HG03066 (cell line): ENCODE data around the gene FETUB.
"Not testable (repeated sequence)": the region's sequence is repeated elsewhere in the genome, so short reads cannot be mapped to it uniquely, and the experiment has no call there.

Experiments used
- ATAC-seq: cut with Tn5 transposase; IDR thresholded peaks from one replicate; pipeline ENCODE4 v1.9.1; 2021; ENCODE audit warnings: low read depth; ENCODE audit not compliant: unreplicated experiment

Gene FETUB

DNA sequence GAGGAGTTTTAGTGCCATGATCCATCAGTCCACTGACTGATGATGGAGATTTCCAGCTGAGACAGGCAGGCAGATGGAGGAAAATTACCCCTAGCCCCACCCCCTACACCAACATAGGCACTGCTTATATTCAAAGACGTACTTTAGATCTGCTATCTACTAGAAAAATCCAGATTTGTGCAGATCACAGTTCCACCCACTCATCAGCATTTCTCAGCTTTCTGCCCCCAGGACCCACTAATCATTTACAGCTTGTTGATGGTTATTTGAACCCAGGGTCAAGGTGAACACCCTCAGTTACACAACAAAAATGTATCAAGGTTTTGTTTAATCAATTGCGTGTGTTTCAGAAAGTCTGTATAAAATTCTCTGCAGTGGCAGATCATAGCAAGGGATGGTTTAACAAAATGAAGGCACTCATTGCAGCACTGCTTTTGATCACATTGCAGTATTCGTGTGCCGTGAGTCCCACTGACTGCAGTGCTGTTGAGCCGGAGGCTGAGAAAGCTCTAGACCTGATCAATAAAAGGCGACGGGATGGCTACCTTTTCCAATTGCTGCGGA is 25.5 kb downstream of the FETUB start, which contains the start of gene HRG:
Gene HRG (plus strand): TSS at position 390 of the 564 bp plus-strand sequence. CDS start 18 bp downstream, at position 408.
- ATAC-seq, result no peak

GRCh38 chr3:186668426-186668825 is 28.2 kb downstream of the FETUB start:
- ATAC-seq, result no peak

GRCh38 chr3:186669378-186670084 is 29.3 kb downstream of the FETUB start:
- no peak for ATAC-seq

DNA sequence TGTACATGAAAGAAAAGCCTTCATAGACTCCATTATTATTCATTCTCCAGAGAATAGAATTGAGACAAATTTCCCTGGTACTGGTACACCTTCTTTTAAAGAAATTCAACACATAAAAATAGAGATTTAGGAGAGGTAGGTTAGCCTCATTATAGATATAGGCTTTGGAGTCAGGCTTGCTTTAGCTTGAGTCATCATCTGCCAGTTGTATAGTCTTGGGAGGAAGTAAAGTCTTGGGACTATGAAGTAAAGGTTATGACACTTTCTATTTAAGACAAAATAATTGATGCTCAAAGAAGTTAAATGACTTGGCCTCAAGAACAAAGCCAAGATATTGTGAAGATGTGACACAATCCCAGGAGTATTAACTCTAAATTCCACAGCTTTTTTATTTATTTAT is 30.0 kb downstream of the FETUB start:
- no peak for ATAC-seq

DNA sequence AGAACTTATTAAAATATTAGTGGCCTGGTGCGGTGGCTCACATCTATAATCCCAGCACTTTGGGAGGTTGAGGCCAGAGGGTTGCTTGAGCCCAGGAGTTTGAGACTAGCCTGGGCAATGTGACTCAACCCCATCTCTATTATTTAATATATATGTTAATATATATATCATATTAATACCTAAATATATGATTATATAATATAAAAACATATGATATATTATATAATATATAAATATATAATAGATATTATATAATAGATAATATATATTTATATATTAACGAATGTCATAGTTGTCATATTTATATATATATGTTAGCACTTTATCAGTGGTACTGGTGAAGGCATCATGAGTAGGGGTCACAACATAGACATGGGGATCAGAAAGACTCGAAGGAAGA is 30.9 kb downstream of the FETUB start:
- ATAC-seq, result no peak

DNA sequence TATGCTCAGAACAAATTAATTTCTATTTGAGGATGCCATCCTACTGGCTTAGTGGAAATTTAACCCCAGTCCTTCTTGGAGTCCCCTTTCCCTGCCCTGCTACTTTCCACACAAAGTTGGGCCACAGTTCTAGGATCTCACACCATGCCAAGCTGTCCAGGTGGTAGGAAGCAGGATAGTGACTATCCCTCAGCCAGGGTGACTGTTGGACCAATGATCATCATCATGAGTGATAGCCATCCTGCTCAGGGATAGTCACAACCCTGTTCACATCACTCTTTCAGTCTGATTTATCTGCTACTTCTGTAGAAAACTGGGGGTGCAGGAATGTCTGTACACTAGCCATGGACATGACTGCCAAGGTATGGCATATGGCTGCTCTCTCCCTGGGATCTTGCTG is 38.4 kb downstream of the FETUB start:
- ATAC-seq, result no peak

- no peak for ATAC-seq
Observed at GRCh38 chr3:186679151-186679550, 39.0 kb downstream of the FETUB start.

- ATAC-seq, result no peak
Observed at GRCh38 chr3:186680869-186681268, 40.7 kb downstream of the FETUB start.

DNA sequence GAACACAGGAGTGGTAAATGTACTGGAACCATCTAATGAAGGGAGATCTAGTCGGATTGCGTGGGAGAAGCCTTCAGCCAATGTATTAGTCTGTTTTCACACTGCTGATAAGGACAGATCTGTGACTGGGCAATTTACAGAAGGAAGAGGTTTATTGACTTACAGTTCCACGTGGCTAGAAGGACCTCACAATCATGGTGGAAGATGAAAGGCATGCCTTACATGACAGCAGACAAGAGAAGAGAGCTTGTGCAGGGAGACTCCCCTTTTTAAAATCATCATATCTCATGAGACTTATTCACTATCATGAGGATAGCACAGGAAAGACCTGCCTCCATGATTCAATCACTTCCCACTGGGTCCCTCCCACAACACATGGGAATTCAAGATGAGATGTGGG is 42.6 kb downstream of the FETUB start:
- ATAC-seq, result no peak

DNA sequence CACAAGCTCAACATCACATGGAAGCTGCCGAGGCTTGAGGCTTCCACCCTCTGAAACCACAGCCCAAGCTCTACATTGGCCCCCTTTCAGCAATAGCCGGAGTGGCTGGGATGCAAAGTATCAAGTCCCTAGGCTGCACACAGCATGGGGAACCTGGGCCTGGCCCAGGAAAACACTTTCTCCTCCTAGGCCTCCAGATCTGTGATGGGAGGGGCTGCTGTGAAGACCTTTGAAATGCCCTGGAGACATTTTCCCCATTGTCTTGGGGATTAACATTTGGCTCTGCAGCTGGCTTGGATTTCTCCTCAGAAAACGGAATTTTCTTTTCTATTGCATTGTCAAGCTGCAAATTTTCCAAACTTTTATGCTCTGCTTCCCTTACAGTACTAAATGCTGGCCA is 43.8 kb downstream of the FETUB start:
- no peak for ATAC-seq

GRCh38 chr3:186686475-186686874 is 46.3 kb downstream of the FETUB start:
- ATAC-seq, result not testable (repeated sequence)

DNA sequence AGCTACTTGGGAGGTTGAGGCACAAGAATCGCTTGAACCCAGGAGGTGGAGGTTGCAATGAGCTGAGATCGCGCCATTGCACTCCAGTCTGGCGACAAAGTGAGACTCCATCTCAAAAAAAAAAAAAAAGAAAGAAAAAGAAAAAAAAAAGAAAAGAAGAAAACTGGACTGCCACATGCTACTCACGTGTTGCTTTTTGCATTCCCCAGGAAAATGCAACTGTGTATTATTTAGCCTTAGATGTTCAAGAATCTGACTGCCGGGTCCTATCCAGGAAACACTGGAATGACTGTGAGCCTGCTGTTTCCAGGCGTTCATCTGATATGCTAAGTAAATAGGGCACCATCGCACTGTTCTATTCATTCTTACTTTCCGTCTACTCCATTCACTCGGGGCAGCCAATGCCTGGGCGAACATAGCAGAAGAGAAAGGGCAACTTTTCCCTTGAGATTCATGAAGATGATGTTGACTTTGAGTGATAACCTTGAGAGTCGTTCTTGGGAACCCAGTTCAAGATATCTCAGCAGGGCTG is 47.0 kb downstream of the FETUB start:
- ATAC-seq, result no peak

DNA sequence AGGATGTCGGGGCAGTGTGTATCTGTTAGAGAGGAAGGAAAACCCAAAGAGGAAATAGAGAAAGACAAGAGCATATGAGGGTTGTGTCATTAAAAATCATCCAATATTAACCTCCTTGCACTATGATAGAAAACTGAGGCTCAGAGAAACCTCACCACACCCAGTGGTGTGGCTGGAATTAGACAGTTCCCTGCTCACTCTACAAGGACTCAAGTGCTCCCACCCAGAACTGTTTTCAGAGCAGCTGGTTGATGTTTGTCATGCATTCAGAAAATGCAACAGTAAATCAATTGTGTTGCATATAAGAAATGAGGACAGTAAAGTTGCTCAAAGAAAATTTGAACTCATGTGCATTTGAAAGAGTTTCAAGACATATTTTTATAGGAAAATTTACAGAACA is 50.1 kb downstream of the FETUB start:
- ATAC-seq, result not testable (repeated sequence)

DNA sequence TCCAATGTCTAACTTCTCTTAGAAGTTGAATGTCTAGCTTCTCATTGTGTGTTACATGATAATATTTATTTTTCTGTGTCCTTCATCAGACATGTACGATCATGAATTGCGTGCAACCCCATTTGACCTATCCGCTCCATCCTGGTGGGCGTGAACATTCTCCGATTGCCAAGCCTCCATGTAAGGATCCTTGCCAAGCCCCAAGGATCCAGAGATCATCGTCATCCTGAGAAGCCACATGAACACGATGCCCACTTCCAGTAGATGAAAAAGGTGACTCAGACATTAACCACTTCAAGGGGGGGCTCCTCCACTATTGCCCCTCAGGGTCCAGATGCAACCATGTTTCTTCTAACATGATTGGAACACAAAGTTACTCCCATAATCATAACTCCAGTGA is 51.5 kb downstream of the FETUB start:
- ATAC-seq, result no peak

DNA sequence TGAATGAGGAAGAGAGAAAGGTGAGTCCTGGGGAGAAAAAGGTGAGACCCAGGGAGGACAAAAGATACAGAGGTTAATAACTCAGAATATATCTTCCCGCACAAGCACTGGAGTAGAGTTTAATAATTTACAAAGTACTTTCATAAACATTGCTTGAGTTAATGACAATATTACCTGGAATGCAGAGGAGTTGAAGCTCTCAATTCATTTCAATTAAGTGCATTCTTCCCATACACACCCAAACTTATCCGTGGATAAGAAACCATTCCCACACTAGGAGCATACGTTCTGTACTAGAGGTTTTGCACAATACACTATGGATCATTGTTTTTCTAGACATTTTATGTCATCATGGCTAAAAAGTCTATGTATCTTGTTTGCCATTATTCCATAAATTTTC is 53.6 kb downstream of the FETUB start:
- ATAC-seq, result no peak

DNA sequence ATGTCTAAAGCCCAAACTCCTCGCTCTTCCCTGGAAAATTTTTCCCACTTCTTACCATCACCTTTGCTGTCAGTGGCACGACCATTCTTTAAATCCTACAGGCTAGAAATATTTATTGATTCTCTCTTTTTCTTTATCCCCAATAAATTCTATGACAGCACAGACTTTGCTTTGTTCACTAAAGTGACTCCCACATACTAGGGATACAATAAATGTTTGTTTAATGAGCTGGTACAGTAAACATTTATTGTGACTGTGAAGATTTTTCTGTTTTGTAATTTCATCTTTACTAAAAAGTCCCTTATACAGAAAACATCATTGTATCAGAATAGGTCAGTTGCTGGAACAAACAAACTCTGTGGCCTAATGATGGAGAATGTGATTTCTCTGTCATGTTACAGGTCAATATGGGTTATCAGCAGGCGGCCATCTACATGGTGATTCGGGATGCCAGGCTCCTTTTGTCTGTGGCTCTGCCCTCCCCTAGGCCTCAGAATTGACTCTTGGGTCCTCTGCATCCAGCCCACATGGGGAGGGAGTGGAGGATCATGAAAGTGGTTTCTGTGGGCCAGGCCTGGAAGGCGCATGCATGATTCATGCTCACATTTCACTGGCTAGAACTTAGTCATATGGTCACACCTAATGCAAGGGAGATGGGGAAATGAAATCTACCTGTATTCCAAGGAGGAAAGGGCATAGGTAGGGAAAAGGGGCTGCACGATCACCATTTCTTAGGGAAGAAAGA is 54.3 kb downstream of the FETUB start:
- no peak for ATAC-seq

DNA sequence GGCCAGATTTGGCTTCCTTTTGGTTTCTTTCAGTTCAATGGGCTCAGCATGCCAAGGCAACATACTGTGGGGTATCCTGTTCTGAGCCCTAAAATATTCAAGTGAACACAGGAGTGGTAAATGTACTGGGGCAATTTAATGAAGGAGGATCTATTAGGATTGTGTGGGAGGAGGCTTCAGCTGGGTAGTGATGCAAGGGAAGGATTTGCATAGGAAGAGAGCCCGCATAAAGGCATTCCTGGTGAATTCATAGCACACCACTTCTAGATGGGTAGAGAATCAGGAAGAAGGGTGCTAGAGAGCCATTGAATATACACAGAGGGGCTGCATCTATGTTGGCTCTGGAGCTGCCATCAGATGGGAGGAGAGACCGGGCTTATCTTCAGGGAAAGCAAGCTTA is 56.3 kb downstream of the FETUB start:
- ATAC-seq, result no peak

- ATAC-seq, result no peak
Observed at GRCh38 chr3:186697510-186697909, 57.3 kb downstream of the FETUB start.

GRCh38 chr3:186700267-186700666 is 60.1 kb downstream of the FETUB start:
- ATAC-seq, result no peak

DNA sequence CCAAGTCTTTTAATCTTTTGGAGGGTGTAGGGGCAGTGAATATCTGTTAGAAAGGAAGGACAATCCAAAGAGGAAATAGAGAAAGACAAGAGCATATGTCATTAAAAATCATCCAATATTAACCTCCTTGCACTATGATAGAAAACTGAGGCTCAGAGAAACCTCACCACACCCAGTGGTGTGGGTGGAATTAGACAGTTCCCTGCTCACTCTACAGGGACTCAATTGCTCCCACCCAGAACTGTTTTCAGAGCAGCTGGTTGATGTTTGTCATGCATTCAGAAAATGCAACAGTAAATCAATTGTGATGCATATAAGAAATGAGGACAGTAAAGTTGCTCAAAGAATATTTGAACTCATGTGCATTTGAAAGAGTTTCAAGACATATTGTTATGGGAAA is 62.3 kb downstream of the FETUB start:
- ATAC-seq, result not testable (repeated sequence)
